Stimulated activated CD8-positive, alpha-beta memory T cell treated with anti-CD3 and anti-CD28 coated beads, Interleukin-15, amount 100 ng/mL, for 24 hours (primary cell): ENCODE data around the gene HSDL2.

Experiments
- DNase-seq: peaks from one replicate; pipeline ENCODE4 v3.0.0-alpha.2; 2020; ENCODE audit warnings: low read depth

HSDL2 gene

GRCh38 chr9:112446526-112446925 is 66.6 kb downstream of the HSDL2 start:
- DNase-seq: no peak

- DNase-seq: no peak
Observed at GRCh38 chr9:112447283-112447761, 67.4 kb downstream of the HSDL2 start.

GRCh38 chr9:112462855-112463254 is 82.9 kb downstream of the HSDL2 start:
- DNase-seq: no peak

GRCh38 chr9:112465352-112465751 is 85.4 kb downstream of the HSDL2 start:
- DNase-seq: no peak

GRCh38 chr9:112472996-112473395 is 93.1 kb downstream of the HSDL2 start:
- no peak for DNase-seq

- DNase-seq: no peak
Observed at GRCh38 chr9:112473986-112474385, 94.1 kb downstream of the HSDL2 start.

GRCh38 chr9:112475318-112475717 is 95.4 kb downstream of the HSDL2 start:
- no peak for DNase-seq

GRCh38 chr9:112477330-112477729 is 97.4 kb downstream of the HSDL2 start:
- no peak for DNase-seq

GRCh38 chr9:112479221-112479620 is 99.3 kb downstream of the HSDL2 start:
- no peak for DNase-seq

GRCh38 chr9:112484607-112485006 is 104.7 kb downstream of the HSDL2 start:
- no peak for DNase-seq

- DNase-seq: no peak
Observed at GRCh38 chr9:112485574-112485973, 105.7 kb downstream of the HSDL2 start.

- DNase-seq: peak; percentile 60
Observed at GRCh38 chr9:112486221-112487007, 106.5 kb downstream of the HSDL2 start, which contains the start of gene KIAA1958. Gene KIAA1958 (plus strand): TSS chr9:112486827. CDS start chr9:112574081, 87,254 bp downstream.

- peak; percentile 24 for DNase-seq
Observed at GRCh38 chr9:112487008-112487798, 107.3 kb downstream of the HSDL2 start.

GRCh38 chr9:112487799-112488340 is 108.0 kb downstream of the HSDL2 start:
- no peak for DNase-seq

- no peak for DNase-seq
Observed at GRCh38 chr9:112489039-112489546, 109.2 kb downstream of the HSDL2 start.

- no peak for DNase-seq
Observed at GRCh38 chr9:112489876-112490666, 110.2 kb downstream of the HSDL2 start.

GRCh38 chr9:112493393-112494137 is 113.7 kb downstream of the HSDL2 start:
- DNase-seq: no peak

GRCh38 chr9:112494153-112494552 is 114.2 kb downstream of the HSDL2 start:
- no peak for DNase-seq

GRCh38 chr9:112495614-112496013 is 115.7 kb downstream of the HSDL2 start:
- no peak for DNase-seq

GRCh38 chr9:112496074-112496722 is 116.3 kb downstream of the HSDL2 start:
- no peak for DNase-seq
